GM12875 (cell line): ENCODE measurements around the gene PRPS1L1.

ENCODE experiments used
- H3K4me3 ChIP-seq: one replicate; pipeline ENCODE4 v1.5.1; 2011; ENCODE audit warnings: low read depth, low read length, control low read depth
- CTCF ChIP-seq: IDR thresholded peaks from 2 replicates; pipeline ENCODE4 v1.5.1; 2011; ENCODE audit warnings: low read depth, mild to moderate bottlenecking, control low read depth, inconsistent platforms, low read length, moderate library complexity, borderline replicate concordance; ENCODE audit not compliant: insufficient read depth

The PRPS1L1 gene

GRCh38 chr7:17988141-17988540 is 39.5 kb downstream of the PRPS1L1 start:
- no peak overlapping the region for H3K4me3 ChIP-seq
- no peak for TF ChIP-seq CTCF

- no peak for TF ChIP-seq CTCF
- no peak overlapping the region for H3K4me3 ChIP-seq
These were observed 40.8 kb downstream of the PRPS1L1 start for GRCh38 chr7:17986851-17987250.

- TF ChIP-seq CTCF = no peak
- no peak overlapping the region for H3K4me3 ChIP-seq
These were observed 42.0 kb downstream of the PRPS1L1 start for GRCh38 chr7:17985473-17986239.

- H3K4me3 ChIP-seq = no peak overlapping the region
- no peak for TF ChIP-seq CTCF
These were observed 43.4 kb downstream of the PRPS1L1 start for GRCh38 chr7:17984288-17984687.

- H3K4me3 ChIP-seq = no peak overlapping the region
- no peak for TF ChIP-seq CTCF
These were observed 44.2 kb downstream of the PRPS1L1 start for GRCh38 chr7:17983221-17984062.

GRCh38 chr7:17976952-17977351 is 50.7 kb downstream of the PRPS1L1 start:
- TF ChIP-seq CTCF = no peak
- no peak overlapping the region for H3K4me3 ChIP-seq
